ENCODE results near the gene FOXE1.

DNA sequence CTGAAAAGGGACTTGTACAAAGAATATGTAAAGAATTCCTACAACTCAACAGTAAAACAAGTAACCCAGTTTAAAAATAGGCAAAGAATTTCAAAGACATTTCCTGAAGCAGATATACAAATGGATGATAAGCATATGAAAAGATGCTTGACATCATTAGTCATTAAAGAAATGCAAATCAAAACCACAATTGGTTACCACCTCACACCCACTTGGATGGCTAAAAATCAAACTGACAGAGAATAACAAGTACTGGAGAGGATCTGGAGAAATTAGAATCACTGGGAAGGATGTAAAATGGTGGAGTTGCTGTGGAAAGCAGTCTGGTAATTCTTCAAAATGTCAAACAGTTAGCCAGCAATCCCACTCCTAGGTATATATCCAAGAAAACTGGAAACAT is 12.5 kb upstream of the FOXE1 start:
- TF ChIP-seq, protein P1, sequence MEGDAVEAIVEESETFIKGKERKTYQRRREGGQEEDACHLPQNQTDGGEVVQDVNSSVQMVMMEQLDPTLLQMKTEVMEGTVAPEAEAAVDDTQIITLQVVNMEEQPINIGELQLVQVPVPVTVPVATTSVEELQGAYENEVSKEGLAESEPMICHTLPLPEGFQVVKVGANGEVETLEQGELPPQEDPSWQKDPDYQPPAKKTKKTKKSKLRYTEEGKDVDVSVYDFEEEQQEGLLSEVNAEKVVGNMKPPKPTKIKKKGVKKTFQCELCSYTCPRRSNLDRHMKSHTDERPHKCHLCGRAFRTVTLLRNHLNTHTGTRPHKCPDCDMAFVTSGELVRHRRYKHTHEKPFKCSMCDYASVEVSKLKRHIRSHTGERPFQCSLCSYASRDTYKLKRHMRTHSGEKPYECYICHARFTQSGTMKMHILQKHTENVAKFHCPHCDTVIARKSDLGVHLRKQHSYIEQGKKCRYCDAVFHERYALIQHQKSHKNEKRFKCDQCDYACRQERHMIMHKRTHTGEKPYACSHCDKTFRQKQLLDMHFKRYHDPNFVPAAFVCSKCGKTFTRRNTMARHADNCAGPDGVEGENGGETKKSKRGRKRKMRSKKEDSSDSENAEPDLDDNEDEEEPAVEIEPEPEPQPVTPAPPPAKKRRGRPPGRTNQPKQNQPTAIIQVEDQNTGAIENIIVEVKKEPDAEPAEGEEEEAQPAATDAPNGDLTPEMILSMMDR (conservative IDR thresholded peaks at IDR 0.05; ENCODE audit: low read length) = no peak
- TF ChIP-seq EZH2phosphoT487 (IDR thresholded peaks at IDR 0.05; ENCODE audit: borderline replicate concordance) = no peak
